ENCODE data around the gene B4GALT5. TPM values are rescaled to one million over a fixed set of nuclear protein-coding genes. Genes with fewer than 3 reads are reported as not detected.
A peak's percentile ranks its signal among the peaks of the same experiment; 100 is the strongest.

B4GALT5 gene
- polyA plus RNA-seq, 3 donors: 2.4 to 18.3 (median 2.7) TPM

DNA sequence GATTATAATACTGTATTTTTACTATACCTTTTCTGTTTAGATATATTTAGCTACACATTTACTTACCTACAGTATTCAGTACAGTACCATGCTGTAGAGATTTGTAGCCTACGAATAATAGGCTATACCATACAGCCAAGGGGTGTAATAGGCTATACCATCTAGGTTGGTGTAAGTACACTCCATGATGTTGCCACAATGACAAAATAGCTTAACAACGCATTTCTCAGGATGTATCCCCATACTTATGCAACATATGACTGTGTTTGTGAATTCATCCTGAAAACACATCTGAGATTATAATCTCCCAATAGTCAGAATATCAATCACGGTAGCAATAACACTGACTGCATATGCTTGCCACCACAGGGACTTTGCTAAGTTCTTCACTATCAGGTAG lies 20.7 kb downstream of the B4GALT5 start:
- peak overlapping the region in 1 of 7 donors; percentile 2 for H3K27ac Mint-ChIP-seq

DNA sequence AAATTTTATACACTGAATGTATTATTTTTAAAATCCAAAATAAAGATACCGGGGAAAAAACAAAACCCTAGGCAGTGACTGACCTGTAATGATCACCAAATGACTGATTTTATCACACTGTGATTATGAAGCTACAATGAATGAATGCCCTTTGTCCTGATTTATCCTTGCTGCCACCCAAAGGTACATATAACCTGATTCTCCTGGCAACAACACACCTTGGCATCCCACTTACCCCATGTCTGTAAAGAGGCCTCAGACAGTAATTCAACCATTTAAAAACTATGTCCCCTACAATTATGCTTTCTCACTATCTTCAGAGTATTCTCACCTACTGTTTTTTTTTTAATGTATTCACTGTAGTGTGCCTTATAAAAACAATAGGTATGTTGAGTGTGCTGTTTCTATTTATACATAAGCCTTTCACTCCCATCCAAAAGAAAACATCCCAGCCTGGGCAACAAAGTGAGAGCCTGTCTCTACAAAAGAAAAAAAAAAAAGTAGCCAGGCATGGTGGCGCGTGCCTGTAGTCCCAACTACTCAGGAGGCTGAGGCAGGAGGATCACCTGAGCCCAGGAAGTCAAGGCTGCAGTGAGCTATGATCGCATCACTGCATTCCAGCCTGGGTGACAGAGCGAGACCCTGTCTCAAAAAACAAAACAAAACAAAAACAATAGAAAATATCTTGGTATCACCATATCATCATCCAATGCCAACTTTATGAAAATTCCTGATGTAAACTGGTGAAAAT lies 21.7 kb downstream of the B4GALT5 start:
- intact Hi-C loops (cut with micrococcal nuclease): no loop called here

More for the DNA sequence above, 20.7 kb downstream of the B4GALT5 start:
- Histone ChIP-seq H3K36me3 (replicated peaks in 1 of 2; ENCODE audit: control insufficient read depth in 1 of 2, insufficient read depth in 2 of 2, low read length in 2 of 2) (peaks cover 0 to 6% of the 10 kb centered on the region in 2 donors), H3K4me2 (replicated peaks; ENCODE audit: extremely low read depth, low read length, poor library complexity, severe bottlenecking) (no peak overlapping the region), H3K9ac (ENCODE audit: insufficient read depth, low read length, poor library complexity, severe bottlenecking) (no peak overlapping the region), H3K4me3 (replicated peaks in 1 of 3; ENCODE audit: low read depth in 2 of 3, low read length in 3 of 3) (no peak overlapping the region), H3K27ac (ENCODE audit: low read depth in 1 of 2, low read length in 2 of 2) (no peak overlapping the region), H3K27me3 (ENCODE audit: control insufficient read depth in 2 of 2, insufficient read depth in 2 of 2, low read length in 2 of 2) (no peaks in the 10 kb centered on the region), H3K9me3 (replicated peaks in 1 of 2; ENCODE audit: control insufficient read depth in 1 of 2, insufficient read depth in 1 of 2, low read length in 2 of 2) (no peaks in the 10 kb centered on the region), H3K4me1 (ENCODE audit: control insufficient read depth in 1 of 2, insufficient read depth in 2 of 2, low read length in 2 of 2) (peaks cover 7 to 21% of the 10 kb centered on the region in 2 donors), H3K79me2 (ENCODE audit: insufficient read depth, low read length) (peaks cover 100% of the 10 kb centered on the region), H4K20me1 (ENCODE audit: insufficient read depth, low read length) (peaks cover 100% of the 10 kb centered on the region), H2AFZ (ENCODE audit: insufficient read depth, low read depth, low read length, poor library complexity, severe bottlenecking) (no peak overlapping the region)
- Mint-ChIP-seq H3K27me3 (ENCODE audit: low read depth in 3 of 3) (peaks cover 0 to under 1% (median 0%) of the 10 kb centered on the region in 3 donors), H3K4me3 (no peak overlapping the region), H3K4me1 (peaks cover 58% of the 10 kb centered on the region), H3K36me3 (peaks cover 4 to 5% of the 10 kb centered on the region in 2 donors), H3K9me3 (no peaks in the 10 kb centered on the region)
- DNase-seq: no peak
- WGBS (ENCODE audit: insufficient coverage): 46% methylated on average over 1 of the region's 3 CpGs
- intact Hi-C loops (cut with micrococcal nuclease): no loop called here
- no peak for TF ChIP-seq CTCF (IDR thresholded peaks at IDR 0.05)

More for the DNA sequence above, 21.7 kb downstream of the B4GALT5 start:
- H3K27me3 ChIP-seq (ENCODE audit: control insufficient read depth in 2 of 2, insufficient read depth in 2 of 2, low read length in 2 of 2): no peaks in the 10 kb centered on the region
- no peak for DNase-seq
- H3K4me3 ChIP-seq (replicated peaks in 1 of 3; ENCODE audit: low read depth in 2 of 3, low read length in 3 of 3): no peak overlapping the region
- H3K9ac ChIP-seq (ENCODE audit: insufficient read depth, low read length, poor library complexity, severe bottlenecking): no peak overlapping the region
- WGBS (ENCODE audit: insufficient coverage): 93% methylated on average over 3 of the region's 5 CpGs
- H3K36me3 ChIP-seq (replicated peaks in 1 of 2; ENCODE audit: control insufficient read depth in 1 of 2, insufficient read depth in 2 of 2, low read length in 2 of 2): peaks cover 0 to 6% of the 10 kb centered on the region in 2 donors
- peaks cover 100% of the 10 kb centered on the region for H3K79me2 ChIP-seq (ENCODE audit: insufficient read depth, low read length)
- no peak overlapping the region for H3K4me2 ChIP-seq (replicated peaks; ENCODE audit: extremely low read depth, low read length, poor library complexity, severe bottlenecking)
- no peaks in the 10 kb centered on the region for H3K27me3 Mint-ChIP-seq (ENCODE audit: low read depth in 3 of 3)
- H3K27ac Mint-ChIP-seq: peak overlapping the region in 4 of 7 donors; percentile 12 to 83 (median 42)
- TF ChIP-seq CTCF (IDR thresholded peaks at IDR 0.05): no peak
- H3K9me3 ChIP-seq (replicated peaks in 1 of 2; ENCODE audit: control insufficient read depth in 1 of 2, insufficient read depth in 1 of 2, low read length in 2 of 2): no peaks in the 10 kb centered on the region
- peaks cover 100% of the 10 kb centered on the region for H4K20me1 ChIP-seq (ENCODE audit: insufficient read depth, low read length)
- no peaks in the 10 kb centered on the region for H3K9me3 Mint-ChIP-seq
- H3K4me3 Mint-ChIP-seq: no peak overlapping the region
- peaks cover 61% of the 10 kb centered on the region for H3K4me1 Mint-ChIP-seq
- peaks cover 4 to 5% of the 10 kb centered on the region in 2 donors for H3K36me3 Mint-ChIP-seq
- no peak overlapping the region for H2AFZ ChIP-seq (ENCODE audit: insufficient read depth, low read depth, low read length, poor library complexity, severe bottlenecking)
- no peak overlapping the region for H3K27ac ChIP-seq (ENCODE audit: low read depth in 1 of 2, low read length in 2 of 2)
- peaks cover 7 to 25% of the 10 kb centered on the region in 2 donors for H3K4me1 ChIP-seq (ENCODE audit: control insufficient read depth in 1 of 2, insufficient read depth in 2 of 2, low read length in 2 of 2)

All from CD14-positive monocyte (primary cell).